GM12878 (cell line): ENCODE data around the gene TNP2. TPM values are rescaled to one million over a fixed set of nuclear protein-coding genes. Genes with fewer than 3 reads are reported as not detected.
A peak's percentile ranks its signal among the peaks of the same experiment; 100 is the strongest.

Experiments used
- ATF7 ChIP-seq: fragments of 450-650 bp; IDR thresholded peaks from 2 replicates; pipeline ENCODE4 v1.6.1; 2016; ENCODE audit warnings: low read depth, mild to moderate bottlenecking
- BRCA1 ChIP-seq: IDR thresholded peaks from 2 replicates; pipeline ENCODE4 v1.6.1; 2011; ENCODE audit warnings: low read depth, low read length, improper control_type of control experiment
- CBX5 ChIP-seq: sonication (generic); IDR thresholded peaks from 2 replicates; pipeline ENCODE4 v1.6.1; 2016; ENCODE audit warnings: low read depth, moderate library complexity, mild to moderate bottlenecking, inconsistent platforms
- CEBPB ChIP-seq, 2 experiments: fragments of 150-350 bp in 1 of 2; IDR thresholded peaks; 2 replicates each; pipeline ENCODE4 v1.6.1; 2012 to 2014; ENCODE audit warnings: low read depth in 2 of 2, low read length in 2 of 2, borderline replicate concordance in 1 of 2, inconsistent platforms in 1 of 2
- EGR1 ChIP-seq, 2 experiments: IDR thresholded peaks; 1 replicate in 1 of 2; 2 replicates in 1 of 2; pipeline ENCODE4 v1.6.1; 2011 to 2012; ENCODE audit warnings: low read depth in 2 of 2, low read length in 2 of 2, borderline replicate concordance in 1 of 2, mild to moderate bottlenecking in 1 of 2, moderate library complexity in 1 of 2
- ESRRA ChIP-seq: IDR thresholded peaks from 2 replicates; pipeline ENCODE4 v1.6.1; 2012; ENCODE audit warnings: mild to moderate bottlenecking, low read length, improper control_type of control experiment
- HDGF ChIP-seq: fragments of 450-650 bp; IDR thresholded peaks from 2 replicates; pipeline ENCODE4 v1.6.1; 2016; ENCODE audit warnings: antibody characterized with exemption
- IKZF2 ChIP-seq, 2 experiments: fragments of 450-650 bp; IDR thresholded peaks; 2 replicates each; pipeline ENCODE4 v1.6.1; 2017; ENCODE audit warnings: mild to moderate bottlenecking in 2 of 2, moderate library complexity in 2 of 2
- MTA3 ChIP-seq: IDR thresholded peaks from 2 replicates; pipeline ENCODE4 v1.6.1; 2012; ENCODE audit warnings: low read length, inconsistent platforms, borderline replicate concordance
- NBN ChIP-seq: fragments of 450-650 bp; IDR thresholded peaks from 2 replicates; pipeline ENCODE4 v1.6.1; 2016
- POLR2A ChIP-seq: IDR thresholded peaks from 2 replicates; pipeline ENCODE4 v1.6.1; 2011; ENCODE audit warnings: low read depth, mild to moderate bottlenecking, low read length
- POLR2AphosphoS2 ChIP-seq: IDR thresholded peaks from 2 replicates; pipeline ENCODE4 v1.6.1; 2011; ENCODE audit warnings: low read depth, mild to moderate bottlenecking, low read length, improper control_type of control experiment, moderate library complexity
- RFX5 ChIP-seq: IDR thresholded peaks from 2 replicates; pipeline ENCODE4 v1.6.1; 2011; ENCODE audit warnings: low read depth, low read length, improper control_type of control experiment
- SIN3A ChIP-seq: IDR thresholded peaks from 2 replicates; pipeline ENCODE4 v1.6.1; 2012; ENCODE audit warnings: low read depth, low read length, improper control_type of control experiment
- SRF ChIP-seq, 2 experiments: IDR thresholded peaks; 2 replicates each; pipeline ENCODE4 v1.6.1; 2011; ENCODE audit warnings: low read depth in 2 of 2, low read length in 2 of 2, mild to moderate bottlenecking in 1 of 2, moderate library complexity in 1 of 2
- polyA plus RNA-seq, 11 experiments: library from polyadenylated mRNA; depleted of rRNA in 4 of 11; unstranded in 6 of 11; stranded (reverse) in 5 of 11; fragments of >200 nt; fragmentation: Nextera tagmentation in 4 of 11; fragmentation: Illumina TruSeq in 1 of 11; extraction: Ambion mirVana in 4 of 11; extraction: Trizol in 1 of 11; gene quantifications; 1 replicate in 1 of 11; 2 replicates in 10 of 11; pipeline versions ENCODE4 v1.2.1 to v1.2.3, GENCODE V29; 2011 to 2016; ENCODE audit warnings: inconsistent platforms in 2 of 11, missing spikeins in 2 of 11, low read depth in 1 of 11
- total RNA-seq, 4 experiments: library from RNA; depleted of rRNA in 3 of 4; stranded (reverse); fragments of >200 nt in 3 of 4; fragmentation: Illumina TruSeq in 1 of 4; extraction: Trizol in 1 of 4; gene quantifications; 2 replicates each; pipeline versions ENCODE4 v1.2.1 to v1.2.3, GENCODE V29; 2013 to 2021
- TF ChIP-seq, protein P1 (sequence below): fragments of 450-650 bp; IDR thresholded peaks from 2 replicates; pipeline ENCODE4 v1.6.1; 2017; ENCODE audit warnings: borderline replicate concordance
- TF ChIP-seq, protein P2 (sequence below): fragments of 450-650 bp; IDR thresholded peaks from 2 replicates; pipeline ENCODE4 v1.6.1; 2017; ENCODE audit warnings: low read depth, mild to moderate bottlenecking, moderate library complexity
- TF ChIP-seq, protein P3 (sequence below): IDR thresholded peaks from 2 replicates; pipeline ENCODE4 v1.6.1; 2011; ENCODE audit warnings: borderline replicate concordance, low read depth, mild to moderate bottlenecking, moderate library complexity, mixed read lengths, low read length; ENCODE audit not compliant: insufficient read depth; ENCODE audit errors: extremely low read length
- TF ChIP-seq, protein P4 (sequence below): fragments of 450-650 bp; IDR thresholded peaks from 2 replicates; pipeline ENCODE4 v1.6.1; 2016; ENCODE audit warnings: mild to moderate bottlenecking

TNP2 gene
- total and polyA plus RNA-seq, 10 of the 15 experiments (the other 5 are each of a cell fraction or from before 2014, with no cell fraction given) = not detected

DNA sequence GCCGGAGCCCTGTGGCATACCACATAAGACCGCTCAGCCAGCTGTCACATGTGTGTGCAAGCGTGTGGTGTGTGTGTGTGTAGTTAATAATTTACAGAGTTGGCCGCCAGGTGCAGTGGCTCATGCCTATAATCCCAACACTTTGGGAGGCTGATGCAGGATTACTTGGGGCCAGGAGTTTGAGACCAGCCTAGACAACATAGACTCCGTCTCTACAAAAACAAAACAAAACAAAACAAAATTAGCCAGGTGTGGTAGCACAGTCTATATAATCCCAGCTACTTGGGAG is 33.5 kb downstream of the TNP2 start (continued):
- TF ChIP-seq, protein P1, sequence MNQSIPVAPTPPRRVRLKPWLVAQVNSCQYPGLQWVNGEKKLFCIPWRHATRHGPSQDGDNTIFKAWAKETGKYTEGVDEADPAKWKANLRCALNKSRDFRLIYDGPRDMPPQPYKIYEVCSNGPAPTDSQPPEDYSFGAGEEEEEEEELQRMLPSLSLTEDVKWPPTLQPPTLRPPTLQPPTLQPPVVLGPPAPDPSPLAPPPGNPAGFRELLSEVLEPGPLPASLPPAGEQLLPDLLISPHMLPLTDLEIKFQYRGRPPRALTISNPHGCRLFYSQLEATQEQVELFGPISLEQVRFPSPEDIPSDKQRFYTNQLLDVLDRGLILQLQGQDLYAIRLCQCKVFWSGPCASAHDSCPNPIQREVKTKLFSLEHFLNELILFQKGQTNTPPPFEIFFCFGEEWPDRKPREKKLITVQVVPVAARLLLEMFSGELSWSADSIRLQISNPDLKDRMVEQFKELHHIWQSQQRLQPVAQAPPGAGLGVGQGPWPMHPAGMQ = no peak
- TF ChIP-seq CEBPB (IDR thresholded peaks at IDR 0.05; ENCODE audit: borderline replicate concordance in 1 of 2, low read depth in 2 of 2, low read length in 2 of 2) = no peak
- TF ChIP-seq BRCA1 = no peak
- TF ChIP-seq NBN = 0 out of 2 replicates have a peak, but pooled peaks have one; percentile 39
- no peak for TF ChIP-seq HDGF
- TF ChIP-seq ESRRA = no peak
- TF ChIP-seq POLR2AphosphoS2 = no peak
- TF ChIP-seq SIN3A = no peak
- TF ChIP-seq EGR1 (IDR thresholded peaks at IDR 0.05; ENCODE audit: borderline replicate concordance in 1 of 2, low read depth in 2 of 2, low read length in 2 of 2) = no peak
- peak; percentile 71 to 80; a peak in 3 of 4 replicates for TF ChIP-seq IKZF2 (IDR thresholded peaks at IDR 0.05)
- TF ChIP-seq RFX5 = no peak
- TF ChIP-seq, protein P2, sequence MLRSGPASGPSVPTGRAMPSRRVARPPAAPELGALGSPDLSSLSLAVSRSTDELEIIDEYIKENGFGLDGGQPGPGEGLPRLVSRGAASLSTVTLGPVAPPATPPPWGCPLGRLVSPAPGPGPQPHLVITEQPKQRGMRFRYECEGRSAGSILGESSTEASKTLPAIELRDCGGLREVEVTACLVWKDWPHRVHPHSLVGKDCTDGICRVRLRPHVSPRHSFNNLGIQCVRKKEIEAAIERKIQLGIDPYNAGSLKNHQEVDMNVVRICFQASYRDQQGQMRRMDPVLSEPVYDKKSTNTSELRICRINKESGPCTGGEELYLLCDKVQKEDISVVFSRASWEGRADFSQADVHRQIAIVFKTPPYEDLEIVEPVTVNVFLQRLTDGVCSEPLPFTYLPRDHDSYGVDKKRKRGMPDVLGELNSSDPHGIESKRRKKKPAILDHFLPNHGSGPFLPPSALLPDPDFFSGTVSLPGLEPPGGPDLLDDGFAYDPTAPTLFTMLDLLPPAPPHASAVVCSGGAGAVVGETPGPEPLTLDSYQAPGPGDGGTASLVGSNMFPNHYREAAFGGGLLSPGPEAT = peak; percentile 44; the same call in 1 of the 2 replicates
- TF ChIP-seq MTA3 = no peak
- TF ChIP-seq, protein P3, sequence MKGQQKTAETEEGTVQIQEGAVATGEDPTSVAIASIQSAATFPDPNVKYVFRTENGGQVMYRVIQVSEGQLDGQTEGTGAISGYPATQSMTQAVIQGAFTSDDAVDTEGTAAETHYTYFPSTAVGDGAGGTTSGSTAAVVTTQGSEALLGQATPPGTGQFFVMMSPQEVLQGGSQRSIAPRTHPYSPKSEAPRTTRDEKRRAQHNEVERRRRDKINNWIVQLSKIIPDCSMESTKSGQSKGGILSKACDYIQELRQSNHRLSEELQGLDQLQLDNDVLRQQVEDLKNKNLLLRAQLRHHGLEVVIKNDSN = no peak
- no peak for TF ChIP-seq SRF (IDR thresholded peaks at IDR 0.05; ENCODE audit: low read depth in 2 of 2, low read length in 2 of 2)
- TF ChIP-seq CBX5 = no peak
- TF ChIP-seq, protein P4, sequence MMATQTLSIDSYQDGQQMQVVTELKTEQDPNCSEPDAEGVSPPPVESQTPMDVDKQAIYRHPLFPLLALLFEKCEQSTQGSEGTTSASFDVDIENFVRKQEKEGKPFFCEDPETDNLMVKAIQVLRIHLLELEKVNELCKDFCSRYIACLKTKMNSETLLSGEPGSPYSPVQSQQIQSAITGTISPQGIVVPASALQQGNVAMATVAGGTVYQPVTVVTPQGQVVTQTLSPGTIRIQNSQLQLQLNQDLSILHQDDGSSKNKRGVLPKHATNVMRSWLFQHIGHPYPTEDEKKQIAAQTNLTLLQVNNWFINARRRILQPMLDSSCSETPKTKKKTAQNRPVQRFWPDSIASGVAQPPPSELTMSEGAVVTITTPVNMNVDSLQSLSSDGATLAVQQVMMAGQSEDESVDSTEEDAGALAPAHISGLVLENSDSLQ = no peak
- TF ChIP-seq ATF7 = no peak
- no peak for TF ChIP-seq POLR2A
